ENCODE data around the gene IL17RA. TPM values are rescaled to one million over a fixed set of nuclear protein-coding genes. Genes with fewer than 3 reads are reported as not detected.

The IL17RA gene, protein sequence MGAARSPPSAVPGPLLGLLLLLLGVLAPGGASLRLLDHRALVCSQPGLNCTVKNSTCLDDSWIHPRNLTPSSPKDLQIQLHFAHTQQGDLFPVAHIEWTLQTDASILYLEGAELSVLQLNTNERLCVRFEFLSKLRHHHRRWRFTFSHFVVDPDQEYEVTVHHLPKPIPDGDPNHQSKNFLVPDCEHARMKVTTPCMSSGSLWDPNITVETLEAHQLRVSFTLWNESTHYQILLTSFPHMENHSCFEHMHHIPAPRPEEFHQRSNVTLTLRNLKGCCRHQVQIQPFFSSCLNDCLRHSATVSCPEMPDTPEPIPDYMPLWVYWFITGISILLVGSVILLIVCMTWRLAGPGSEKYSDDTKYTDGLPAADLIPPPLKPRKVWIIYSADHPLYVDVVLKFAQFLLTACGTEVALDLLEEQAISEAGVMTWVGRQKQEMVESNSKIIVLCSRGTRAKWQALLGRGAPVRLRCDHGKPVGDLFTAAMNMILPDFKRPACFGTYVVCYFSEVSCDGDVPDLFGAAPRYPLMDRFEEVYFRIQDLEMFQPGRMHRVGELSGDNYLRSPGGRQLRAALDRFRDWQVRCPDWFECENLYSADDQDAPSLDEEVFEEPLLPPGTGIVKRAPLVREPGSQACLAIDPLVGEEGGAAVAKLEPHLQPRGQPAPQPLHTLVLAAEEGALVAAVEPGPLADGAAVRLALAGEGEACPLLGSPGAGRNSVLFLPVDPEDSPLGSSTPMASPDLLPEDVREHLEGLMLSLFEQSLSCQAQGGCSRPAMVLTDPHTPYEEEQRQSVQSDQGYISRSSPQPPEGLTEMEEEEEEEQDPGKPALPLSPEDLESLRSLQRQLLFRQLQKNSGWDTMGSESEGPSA
- 6.8 and 11.9 TPM in 2 replicates for total RNA-seq

DNA sequence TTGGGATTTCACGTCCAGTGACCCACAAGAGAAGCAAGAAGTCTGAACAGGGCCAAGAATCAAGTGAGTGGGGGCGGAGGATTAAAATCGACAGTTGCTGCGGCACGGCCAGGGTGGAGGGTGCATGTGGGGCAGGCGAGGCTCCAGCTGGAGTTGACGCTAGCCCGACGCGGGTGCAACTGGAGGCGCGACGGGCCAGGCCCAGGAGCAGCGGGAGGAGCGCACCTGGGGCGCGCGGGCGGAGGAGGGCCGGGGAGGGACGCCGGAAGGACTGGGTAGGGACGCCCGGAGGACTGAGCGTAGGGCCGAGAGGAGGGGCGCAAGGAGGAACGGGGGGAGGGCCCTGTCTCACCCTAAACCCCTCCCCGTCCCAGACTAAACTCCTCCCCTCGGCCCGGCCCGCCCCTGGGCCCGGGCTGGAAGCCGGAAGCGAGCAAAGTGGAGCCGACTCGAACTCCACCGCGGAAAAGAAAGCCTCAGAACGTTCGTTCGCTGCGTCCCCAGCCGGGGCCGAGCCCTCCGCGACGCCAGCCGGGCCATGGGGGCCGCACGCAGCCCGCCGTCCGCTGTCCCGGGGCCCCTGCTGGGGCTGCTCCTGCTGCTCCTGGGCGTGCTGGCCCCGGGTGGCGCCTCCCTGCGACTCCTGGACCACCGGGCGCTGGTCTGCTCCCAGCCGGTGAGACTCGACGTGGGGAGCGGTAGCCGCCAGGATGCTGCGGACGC, at the start of gene IL17RA:
IL17RA (plus strand) TSS at position 447 of the 723 bp plus-strand sequence; CDS start at position 539, 92 bp downstream.

DNA sequence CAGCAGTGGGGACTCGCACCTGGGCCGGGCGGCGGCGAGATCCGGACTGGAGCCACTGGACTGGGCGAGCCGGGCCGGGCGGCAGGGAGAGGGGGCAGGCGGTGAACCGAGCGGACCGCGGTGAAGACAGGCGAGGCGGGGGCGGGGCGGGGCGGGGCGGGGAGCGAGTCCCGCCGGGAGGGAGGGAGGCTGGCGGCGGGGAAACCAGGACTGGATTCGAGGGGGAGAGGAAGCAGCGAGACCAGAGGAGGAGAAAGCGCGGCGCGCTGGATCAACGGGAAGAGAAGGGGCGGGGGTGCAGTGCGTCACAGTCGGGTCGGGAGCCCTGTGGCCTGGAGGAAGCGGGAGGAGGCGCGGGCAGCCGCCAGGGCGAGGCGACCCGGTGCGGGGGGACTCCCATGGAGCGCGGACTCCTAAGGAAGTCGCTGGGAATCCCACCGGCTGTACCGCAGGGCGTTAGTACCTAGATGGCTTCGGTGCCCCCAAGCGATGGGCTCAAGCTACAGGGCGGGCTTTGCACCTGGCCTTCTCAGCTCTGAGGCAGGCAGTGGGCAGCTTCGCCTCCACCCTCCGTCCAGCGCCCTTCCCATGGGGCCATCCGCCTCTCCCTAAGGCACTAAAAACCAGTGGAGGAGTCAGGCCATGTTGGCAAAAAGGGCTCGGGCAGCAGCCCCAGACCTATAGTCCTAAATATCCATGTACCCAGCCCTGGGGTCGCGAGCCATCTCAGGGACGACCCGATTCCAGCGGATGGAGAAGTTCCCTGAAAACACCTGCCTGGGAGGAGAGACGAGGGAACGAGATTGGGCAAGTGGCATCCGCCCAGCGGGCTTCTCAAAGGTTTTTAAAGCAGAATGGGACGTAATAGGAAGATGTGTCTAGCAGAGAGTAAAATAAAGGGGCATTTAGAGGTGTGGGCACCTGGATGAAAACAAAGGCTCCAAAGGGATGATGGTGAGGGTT, 36.7 kb downstream of the IL17RA start, which contains the start of gene TMEM121B:
TMEM121B (minus strand) TSS at position 128 of the 963 bp plus-strand sequence. CDS start 233 bp downstream, outside the sequence.

DNA sequence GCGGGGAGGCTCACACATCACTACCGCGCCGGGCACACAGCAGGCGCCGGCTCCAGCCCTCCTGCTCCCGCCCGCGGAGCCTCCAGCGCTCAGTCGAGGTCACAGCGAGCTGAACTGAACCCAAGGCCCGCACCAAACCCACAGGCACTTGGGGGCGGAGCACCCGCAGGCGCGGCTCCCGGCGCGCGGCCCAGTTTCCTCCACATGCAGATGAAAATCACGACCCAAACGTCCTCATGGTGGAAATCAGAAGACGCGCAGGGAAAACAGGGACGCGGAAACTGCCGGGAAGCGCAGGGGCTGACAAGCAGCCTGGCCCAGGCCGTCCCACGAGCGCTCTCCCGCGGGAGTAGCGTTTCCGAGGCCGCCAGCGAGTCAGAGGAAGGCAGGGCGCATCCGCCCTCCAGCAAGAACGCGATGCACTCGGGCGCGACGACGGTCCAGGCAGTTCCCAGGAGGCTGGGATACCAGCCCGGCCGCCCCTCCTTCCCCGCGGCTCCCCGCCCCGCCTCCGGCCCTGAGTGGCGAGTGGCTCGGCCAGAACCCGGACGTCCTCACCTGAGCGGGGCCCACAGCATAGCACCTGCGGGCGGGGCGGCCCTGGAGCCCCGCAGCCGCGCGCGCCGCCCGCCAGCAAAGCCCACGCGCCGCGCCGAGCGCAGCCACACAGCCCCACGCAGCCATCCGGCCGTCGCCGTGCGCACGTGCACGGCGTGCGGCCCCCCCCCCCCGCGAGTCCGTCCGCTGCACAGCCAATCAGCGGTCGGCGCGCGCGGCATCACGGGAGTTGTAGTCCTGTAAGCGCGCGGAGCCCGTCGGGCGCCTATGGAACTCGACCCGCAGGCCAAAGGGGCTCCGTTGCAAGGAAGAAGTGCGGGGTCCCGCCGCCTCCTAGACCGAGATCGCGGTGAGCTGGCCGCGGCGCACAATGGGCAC, 74.0 kb downstream of the IL17RA start, which contains the start of gene HDHD5:
HDHD5 (minus strand) TSS at position 710 of the 936 bp plus-strand sequence; CDS start at position 684, 26 bp downstream.

Other genes starting within 250 kb of the IL17RA start
- not detected in 2 replicates for gene GAB4, start 76.8 kb upstream of the IL17RA start, total RNA-seq
- 0.10 and 0.33 TPM in 2 replicates for gene TMEM121B, start 36.4 kb downstream of the IL17RA start, total RNA-seq
- gene HDHD5, start 74.3 kb downstream of the IL17RA start, total RNA-seq: 39.6 and 51.2 TPM in 2 replicates
- gene ADA2, start 134.4 kb downstream of the IL17RA start, total RNA-seq: 15.3 and 15.8 TPM in 2 replicates